OCI-LY7 (cell line): ENCODE results near the gene ZNF91. TPM values are rescaled to one million over a fixed set of nuclear protein-coding genes. Genes with fewer than 3 reads are reported as not detected.

Source experiments
- BruUV-seq: library from RNA; stranded (reverse); fragments of 400-500 nt; replicated peaks from 2 replicates; lab custom pipeline; 2021; lab: Mats Ljungman, UMichigan
- CTCF ChIA-PET: fragments of 300-600 bp; sonication (Branson Sonifier 250); formaldehyde crosslinking; loops from one replicate; lab custom pipeline; 2022; ENCODE audit warnings: antibody characterized with exemption; ENCODE audit not compliant: unreplicated experiment; lab: Charles Lee
- POLR2A ChIA-PET: fragments of 300-600 bp; sonication (Branson Sonifier 250); formaldehyde crosslinking; loops from one replicate; lab custom pipeline; 2022; ENCODE audit warnings: antibody characterized with exemption; lab: Charles Lee
- DNase-seq: peaks from one replicate; pipeline ENCODE4 v3.0.0-alpha.2; 2015; ENCODE audit warnings: low spot score
- H2AFZ ChIP-seq: fragments of 200-600 bp; sonication (generic), shearing (Covaris generic); 2 replicates; pipeline ENCODE4 v1.6.1; 2014; ENCODE audit warnings: mild to moderate bottlenecking, antibody characterized with exemption, low read length, moderate library complexity
- H3K27ac ChIP-seq: fragments of 200-600 bp; sonication (generic); 2 replicates; pipeline ENCODE4 v1.5.1; 2014; ENCODE audit warnings: mixed run types, low read depth, mild to moderate bottlenecking, moderate library complexity, low read length, inconsistent platforms; ENCODE audit not compliant: poor library complexity, severe bottlenecking
- H3K36me3 ChIP-seq: fragments of 200-600 bp; sonication (generic); 2 replicates; pipeline ENCODE4 v1.6.1; 2014; ENCODE audit warnings: mild to moderate bottlenecking, antibody characterized with exemption, low read length, moderate library complexity, mixed read lengths; ENCODE audit not compliant: insufficient read depth
- H3K4me1 ChIP-seq: fragments of 200-600 bp; sonication (generic); 2 replicates; pipeline ENCODE4 v1.5.1; 2014; ENCODE audit warnings: mild to moderate bottlenecking, low read length; ENCODE audit not compliant: insufficient read depth, poor library complexity, severe bottlenecking
- H3K4me2 ChIP-seq: fragments of 200-600 bp; sonication (generic); 2 replicates; pipeline ENCODE4 v1.6.1; 2014; ENCODE audit warnings: mild to moderate bottlenecking, low read length
- H3K4me3 ChIP-seq: fragments of 200-600 bp; sonication (generic); 2 replicates; pipeline ENCODE4 v1.5.1; 2014; ENCODE audit warnings: mild to moderate bottlenecking, low read depth, low read length; ENCODE audit not compliant: poor library complexity, severe bottlenecking
- H3K79me2 ChIP-seq: fragments of 200-600 bp; sonication (generic); 2 replicates; pipeline ENCODE4 v1.6.1; 2016; ENCODE audit warnings: low read depth, mild to moderate bottlenecking, low read length, moderate library complexity, mixed read lengths; ENCODE audit not compliant: insufficient read depth
- H3K9me2 ChIP-seq: fragments of 200-600 bp; sonication (generic); 2 replicates; pipeline ENCODE4 v1.6.1; 2016; ENCODE audit warnings: mild to moderate bottlenecking, low read length, mixed read lengths; ENCODE audit not compliant: insufficient read depth
- H3K9me3 ChIP-seq: fragments of 200-600 bp; sonication (generic); 2 replicates; pipeline ENCODE4 v1.6.1; 2014; ENCODE audit warnings: mild to moderate bottlenecking, mixed run types, low read length, mixed read lengths
- H4K20me1 ChIP-seq: fragments of 200-600 bp; sonication (generic); 2 replicates; pipeline ENCODE4 v1.6.1; 2014; ENCODE audit warnings: mild to moderate bottlenecking, antibody characterized with exemption, low read length, moderate library complexity, mixed read lengths; ENCODE audit not compliant: insufficient read depth
- CTCF ChIP-seq: fragments of 200-600 bp; sonication (generic); conservative IDR thresholded peaks from 2 replicates; pipeline ENCODE4 v1.5.1; 2014; ENCODE audit warnings: mild to moderate bottlenecking, antibody characterized with exemption, low read length, moderate library complexity, mixed read lengths
- EZH2phosphoT487 ChIP-seq: fragments of 200-600 bp; sonication (generic); IDR thresholded peaks from 2 replicates; pipeline ENCODE4 v1.6.1; 2018; ENCODE audit warnings: low read depth, borderline replicate concordance, mild to moderate bottlenecking, mixed run types, antibody characterized with exemption, low read length, moderate library complexity, mixed read lengths
- intact Hi-C: fragments of 100-400 bp; cut with micrococcal nuclease; formaldehyde crosslinking; loops from one replicate; pipeline ENCODE4 v1.10.0; 2022; ENCODE audit not compliant: unreplicated experiment
- total RNA-seq, 2 experiments: library from RNA; depleted of rRNA in 1 of 2; stranded (reverse); fragments of >200 nt in 1 of 2; shearing (Covaris generic) in 1 of 2; gene quantifications; 2 replicates each; pipeline ENCODE4 v1.2.3, GENCODE V29; 2014 to 2022

The ZNF91 gene
- total RNA-seq, 2 experiments from 2014 or later, result 39.3 to 64.3 TPM

- Histone ChIP-seq H3K79me2 (no peaks in the 10 kb centered on the region), H3K9me2 (no peaks in the 10 kb centered on the region), H4K20me1 (no peaks in the 10 kb centered on the region), H3K4me1 (no peaks in the 10 kb centered on the region), H3K27ac (no peak overlapping the region), H3K4me3 (no peak overlapping the region), H3K36me3 (no peaks in the 10 kb centered on the region), H2AFZ (no peak overlapping the region), H3K4me2 (no peak overlapping the region), H3K9me3 (no peaks in the 10 kb centered on the region)
- intact Hi-C loops, result no loop called here
- TF ChIP-seq EZH2phosphoT487 (no peak), CTCF (no peak)
- no peak for DNase-seq
- POLR2A ChIA-PET, result interaction anchor here (1.2 kb wide), 1 partner anchor 166 kb away, joined by 3 read pairs; no protein-coding TSS in a partner anchor
- CTCF ChIA-PET, result no interaction called here
- no TSS peak for BruUV-seq
These were observed 7.8 kb upstream of the ZNF91 start for GRCh38 chr19:23403052-23403451.

DNA sequence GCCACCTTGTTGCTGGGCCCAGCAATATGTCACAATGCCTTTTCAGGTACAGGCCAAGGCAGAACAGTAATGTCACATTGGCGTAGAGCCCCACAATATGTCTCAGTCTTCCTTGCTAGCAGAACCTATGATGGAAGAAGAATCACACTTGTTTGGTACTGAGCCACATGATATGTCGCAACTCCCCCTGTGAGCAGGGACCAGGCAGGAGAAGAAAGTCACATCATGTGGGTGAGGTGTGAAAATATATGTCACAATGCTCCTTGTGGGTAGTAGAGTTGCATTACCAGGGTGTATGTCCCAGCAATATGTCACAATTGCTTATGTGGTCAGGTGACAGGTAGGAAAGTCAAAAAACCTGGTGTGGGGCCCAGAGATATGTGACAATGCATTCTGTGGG, 7.1 kb upstream of the ZNF91 start:
- Histone ChIP-seq H3K9me3 (no peaks in the 10 kb centered on the region), H3K4me2 (no peak overlapping the region), H2AFZ (no peak overlapping the region), H3K79me2 (no peaks in the 10 kb centered on the region), H3K4me3 (no peak overlapping the region), H3K4me1 (no peaks in the 10 kb centered on the region), H3K27ac (no peak overlapping the region), H3K36me3 (no peaks in the 10 kb centered on the region), H3K9me2 (no peaks in the 10 kb centered on the region), H4K20me1 (no peaks in the 10 kb centered on the region)
- BruUV-seq, result no TSS peak
- DNase-seq, result no peak
- POLR2A ChIA-PET, result no interaction called here
- CTCF ChIA-PET, result no interaction called here
- TF ChIP-seq EZH2phosphoT487 (no peak), CTCF (no peak)
- intact Hi-C loops, result no loop called here

- CTCF ChIA-PET, result no interaction called here
- BruUV-seq, result no TSS peak
- Histone ChIP-seq H3K36me3 (no peaks in the 10 kb centered on the region), H3K9me2 (no peaks in the 10 kb centered on the region), H3K4me2 (no peak overlapping the region), H2AFZ (no peak overlapping the region), H4K20me1 (no peaks in the 10 kb centered on the region), H3K9me3 (no peaks in the 10 kb centered on the region), H3K79me2 (no peaks in the 10 kb centered on the region), H3K4me1 (no peaks in the 10 kb centered on the region), H3K27ac (no peak overlapping the region), H3K4me3 (no peak overlapping the region)
- POLR2A ChIA-PET, result interaction anchor here (0.6 kb wide), 1 partner anchor 827 kb away, joined by 3 read pairs; no protein-coding TSS in a partner anchor
- intact Hi-C loops, result no loop called here
- DNase-seq, result no peak
- TF ChIP-seq EZH2phosphoT487 (no peak), CTCF (no peak)
These were observed 5.9 kb upstream of the ZNF91 start for GRCh38 chr19:23401086-23401610.
